GM15510 (cell line): ENCODE measurements around the gene SLC25A19.

Source experiments
- POLR2A ChIP-seq: IDR thresholded peaks from 3 replicates; pipeline ENCODE4 v1.6.1; 2011; ENCODE audit warnings: borderline replicate concordance; ENCODE audit not compliant: insufficient read length; ENCODE audit errors: extremely low read depth

Gene SLC25A19

GRCh38 chr17:75289115-75289831, at the start of gene SLC25A19:
Gene SLC25A19 (minus strand): TSS chr17:75289433. CDS start chr17:75286764, 2,669 bp downstream.
- peak; percentile 95 for TF ChIP-seq POLR2A

- TF ChIP-seq POLR2A = no peak
Measured at GRCh38 chr17:75338335-75338734, 49.1 kb upstream of the SLC25A19 start.

- no peak for TF ChIP-seq POLR2A
Measured at GRCh38 chr17:75335315-75335714, 46.1 kb upstream of the SLC25A19 start.

- TF ChIP-seq POLR2A = no peak
Measured at GRCh38 chr17:75334723-75335122, 45.5 kb upstream of the SLC25A19 start.

GRCh38 chr17:75331671-75332070, 42.4 kb upstream of the SLC25A19 start:
- TF ChIP-seq POLR2A = no peak

- no peak for TF ChIP-seq POLR2A
Measured at GRCh38 chr17:75327757-75328156, 38.5 kb upstream of the SLC25A19 start.

GRCh38 chr17:75326226-75326848, 37.1 kb upstream of the SLC25A19 start:
- no peak for TF ChIP-seq POLR2A

GRCh38 chr17:75325827-75326225, 36.6 kb upstream of the SLC25A19 start:
- no peak for TF ChIP-seq POLR2A

GRCh38 chr17:75325348-75325747, 36.1 kb upstream of the SLC25A19 start:
- no peak for TF ChIP-seq POLR2A

- TF ChIP-seq POLR2A = no peak
Measured at GRCh38 chr17:75321506-75321905, 32.3 kb upstream of the SLC25A19 start.

GRCh38 chr17:75319904-75320691, 30.9 kb upstream of the SLC25A19 start:
- peak; percentile 17 for TF ChIP-seq POLR2A

- TF ChIP-seq POLR2A = no peak
Measured at GRCh38 chr17:75318615-75319222, 29.5 kb upstream of the SLC25A19 start.

- TF ChIP-seq POLR2A = no peak
Measured at GRCh38 chr17:75318211-75318610, 29.0 kb upstream of the SLC25A19 start.

- no peak for TF ChIP-seq POLR2A
Measured at GRCh38 chr17:75317671-75318070, 28.4 kb upstream of the SLC25A19 start.

- no peak for TF ChIP-seq POLR2A
Measured at GRCh38 chr17:75316253-75316652, 27.0 kb upstream of the SLC25A19 start.
